ENCODE results near the gene PARD3. TPM values are rescaled to one million over a fixed set of nuclear protein-coding genes. Genes with fewer than 3 reads are reported as not detected.

The PARD3 gene
- total RNA-seq, 4 donors from 2014 or later: 39.2 to 124 (median 48.0) TPM

DNA sequence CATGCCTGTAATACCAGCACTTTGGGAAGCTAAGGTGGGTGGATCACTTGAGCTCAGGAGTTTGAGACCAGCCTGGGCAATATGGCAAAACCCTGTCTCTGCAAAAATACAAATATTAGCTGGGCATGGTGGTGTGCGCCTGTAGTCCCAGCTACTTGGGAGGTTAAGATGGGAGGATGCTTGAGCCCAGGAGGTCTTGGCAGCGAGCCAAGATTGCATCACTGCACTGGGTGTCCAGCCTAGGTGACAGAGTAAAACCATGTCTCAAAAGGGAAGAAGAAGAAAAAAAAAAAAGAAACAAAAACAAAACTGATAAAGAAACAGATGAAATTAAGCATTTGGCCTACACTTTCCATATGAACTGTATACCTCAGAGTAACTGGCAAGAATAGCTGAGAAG, 319.2 kb downstream of the PARD3 start:
- H3K27ac ChIP-seq: no peak overlapping the region
- no peak overlapping the region for H3K4me3 ChIP-seq
- H3K9me3 ChIP-seq: no peaks in the 10 kb centered on the region
- H3K4me1 ChIP-seq: no peaks in the 10 kb centered on the region
- TF ChIP-seq POLR2A (IDR thresholded peaks at IDR 0.05): no peak
- TF ChIP-seq, protein P1, sequence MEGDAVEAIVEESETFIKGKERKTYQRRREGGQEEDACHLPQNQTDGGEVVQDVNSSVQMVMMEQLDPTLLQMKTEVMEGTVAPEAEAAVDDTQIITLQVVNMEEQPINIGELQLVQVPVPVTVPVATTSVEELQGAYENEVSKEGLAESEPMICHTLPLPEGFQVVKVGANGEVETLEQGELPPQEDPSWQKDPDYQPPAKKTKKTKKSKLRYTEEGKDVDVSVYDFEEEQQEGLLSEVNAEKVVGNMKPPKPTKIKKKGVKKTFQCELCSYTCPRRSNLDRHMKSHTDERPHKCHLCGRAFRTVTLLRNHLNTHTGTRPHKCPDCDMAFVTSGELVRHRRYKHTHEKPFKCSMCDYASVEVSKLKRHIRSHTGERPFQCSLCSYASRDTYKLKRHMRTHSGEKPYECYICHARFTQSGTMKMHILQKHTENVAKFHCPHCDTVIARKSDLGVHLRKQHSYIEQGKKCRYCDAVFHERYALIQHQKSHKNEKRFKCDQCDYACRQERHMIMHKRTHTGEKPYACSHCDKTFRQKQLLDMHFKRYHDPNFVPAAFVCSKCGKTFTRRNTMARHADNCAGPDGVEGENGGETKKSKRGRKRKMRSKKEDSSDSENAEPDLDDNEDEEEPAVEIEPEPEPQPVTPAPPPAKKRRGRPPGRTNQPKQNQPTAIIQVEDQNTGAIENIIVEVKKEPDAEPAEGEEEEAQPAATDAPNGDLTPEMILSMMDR (IDR thresholded peaks at IDR 0.05): no peak
- no peak for DNase-seq
- no peaks in the 10 kb centered on the region for H3K36me3 ChIP-seq
- no peaks in the 10 kb centered on the region for H3K27me3 ChIP-seq

DNA sequence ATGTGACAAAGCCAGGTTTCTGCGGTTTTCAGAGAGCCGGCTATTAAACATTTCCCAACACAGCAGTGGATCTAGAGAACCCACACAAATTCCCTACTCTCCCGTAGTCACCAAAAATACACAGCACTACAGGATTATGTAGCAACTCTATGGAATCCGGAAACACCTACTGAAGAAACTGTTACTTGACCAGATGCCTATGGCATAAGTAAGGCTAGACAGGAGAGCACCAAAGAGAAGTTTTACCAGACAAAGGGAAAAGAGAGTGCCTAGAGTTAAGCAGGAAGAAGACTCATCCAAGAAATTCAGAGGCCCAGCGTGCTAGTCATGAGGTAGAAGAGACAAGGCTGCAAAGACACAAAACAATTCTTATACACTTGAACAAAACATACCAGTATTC, 321.1 kb downstream of the PARD3 start:
- Histone ChIP-seq H3K27me3 (no peaks in the 10 kb centered on the region), H3K9me3 (no peaks in the 10 kb centered on the region), H3K4me1 (no peaks in the 10 kb centered on the region), H3K4me3 (no peak overlapping the region), H3K36me3 (peaks cover 0 to 4% (median 0%) of the 10 kb centered on the region in 3 donors), H3K27ac (no peak overlapping the region)
- DNase-seq: no peak
- TF ChIP-seq, protein P1 (IDR thresholded peaks at IDR 0.05): no peak
- no peak for TF ChIP-seq POLR2A (IDR thresholded peaks at IDR 0.05)

DNA sequence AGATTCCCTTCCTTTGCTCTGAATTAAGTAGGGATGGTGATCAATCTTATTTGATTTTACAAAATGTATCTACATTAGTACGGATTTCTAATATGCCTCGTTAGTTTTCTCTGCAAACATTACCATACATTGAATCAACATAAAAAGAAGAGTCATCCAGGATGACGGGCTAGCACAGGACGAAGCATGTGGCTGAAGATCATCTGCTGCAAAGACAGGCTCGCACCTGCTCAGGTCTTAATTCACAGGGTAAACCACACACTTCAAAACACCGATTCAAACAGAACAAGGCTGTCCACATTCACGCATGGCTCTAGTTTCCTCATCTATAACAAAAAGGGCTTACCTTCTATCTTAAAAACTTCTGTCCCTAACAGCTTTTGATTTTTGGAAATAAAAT, 323.0 kb downstream of the PARD3 start:
- no peaks in the 10 kb centered on the region for H3K4me1 ChIP-seq
- H3K36me3 ChIP-seq: peaks cover 0 to 4% (median 0%) of the 10 kb centered on the region in 3 donors
- no peaks in the 10 kb centered on the region for H3K9me3 ChIP-seq
- no peak overlapping the region for H3K27ac ChIP-seq
- H3K27me3 ChIP-seq: no peaks in the 10 kb centered on the region
- no peak overlapping the region for H3K4me3 ChIP-seq
- TF ChIP-seq POLR2A (IDR thresholded peaks at IDR 0.05): no peak
- TF ChIP-seq, protein P1 (IDR thresholded peaks at IDR 0.05): no peak
- no peak for DNase-seq

- no peaks in the 10 kb centered on the region for H3K27me3 ChIP-seq
- H3K4me3 ChIP-seq: no peak overlapping the region
- no peaks in the 10 kb centered on the region for H3K4me1 ChIP-seq
- no peak for TF ChIP-seq POLR2A (IDR thresholded peaks at IDR 0.05)
- TF ChIP-seq, protein P1 (IDR thresholded peaks at IDR 0.05): no peak
- H3K27ac ChIP-seq: no peak overlapping the region
- DNase-seq: no peak
- peaks cover 0 to 4% (median 0%) of the 10 kb centered on the region in 3 donors for H3K36me3 ChIP-seq
- H3K9me3 ChIP-seq: no peaks in the 10 kb centered on the region
These were observed 323.4 kb downstream of the PARD3 start for GRCh38 chr10:34491678-34492077.

- no peaks in the 10 kb centered on the region for H3K9me3 ChIP-seq
- no peak for TF ChIP-seq POLR2A (IDR thresholded peaks at IDR 0.05)
- TF ChIP-seq, protein P1 (IDR thresholded peaks at IDR 0.05): no peak
These were observed 324.9 kb downstream of the PARD3 start for GRCh38 chr10:34489973-34490745.

More at GRCh38 chr10:34489973-34490745, 324.9 kb downstream of the PARD3 start:
- DNase-seq: no peak
- Histone ChIP-seq H3K27me3 (no peaks in the 10 kb centered on the region), H3K4me3 (no peak overlapping the region), H3K27ac (no peak overlapping the region), H3K4me1 (no peaks in the 10 kb centered on the region), H3K36me3 (peaks cover 0 to 4% (median 0%) of the 10 kb centered on the region in 3 donors)

Data from Peyer's patch (tissue), 4 donors.